Measurements from ENCODE around the gene KBTBD4.

DNA sequence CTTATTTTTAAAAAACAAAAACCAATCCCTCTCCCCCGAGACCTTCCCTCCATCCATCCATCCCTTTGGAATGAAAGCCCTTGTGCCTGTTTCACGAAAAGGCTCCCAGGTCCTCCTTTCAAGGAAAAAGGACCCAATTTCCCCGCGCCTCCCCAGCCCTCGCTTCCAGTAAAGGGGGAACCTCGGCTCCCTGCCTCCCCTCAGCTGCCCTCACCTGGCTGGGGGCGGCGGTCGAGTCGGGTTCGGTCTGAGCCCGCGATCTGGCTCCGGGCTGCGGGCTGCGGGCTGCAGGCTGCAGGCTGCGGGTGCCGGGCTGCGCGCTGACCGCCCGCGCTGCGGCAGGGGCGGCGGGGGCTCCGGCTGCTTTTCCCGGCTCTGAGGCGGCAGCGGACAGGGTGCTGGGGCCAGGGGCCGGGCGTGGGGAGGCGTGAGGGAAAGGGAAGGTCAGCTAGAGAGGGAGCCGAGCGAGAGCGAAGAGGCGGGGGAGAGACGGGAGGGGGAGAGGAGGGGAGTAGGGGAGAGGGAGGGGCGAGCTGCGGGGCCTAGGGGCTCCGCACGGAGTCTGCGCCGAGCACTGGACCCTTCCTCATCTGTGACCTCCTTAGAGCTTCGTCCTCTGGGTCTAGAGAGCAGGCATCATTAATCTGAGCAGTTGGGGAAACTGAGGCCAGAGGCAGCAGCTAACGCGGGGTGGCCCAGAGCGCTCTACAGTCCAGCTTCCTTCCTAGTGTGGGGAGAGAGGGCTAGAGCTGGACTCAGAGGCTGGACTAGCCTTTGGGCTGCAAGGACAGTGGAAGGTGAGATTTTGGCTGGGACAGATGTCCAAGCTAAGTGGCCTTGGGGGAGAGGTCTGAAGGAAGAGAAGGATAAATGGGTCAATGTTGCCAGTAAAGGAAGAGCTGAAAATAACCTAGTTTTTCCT lies 15.4 kb upstream of the KBTBD4 start, which contains the start of gene C1QTNF4:
- TF ChIP-seq, protein P1, sequence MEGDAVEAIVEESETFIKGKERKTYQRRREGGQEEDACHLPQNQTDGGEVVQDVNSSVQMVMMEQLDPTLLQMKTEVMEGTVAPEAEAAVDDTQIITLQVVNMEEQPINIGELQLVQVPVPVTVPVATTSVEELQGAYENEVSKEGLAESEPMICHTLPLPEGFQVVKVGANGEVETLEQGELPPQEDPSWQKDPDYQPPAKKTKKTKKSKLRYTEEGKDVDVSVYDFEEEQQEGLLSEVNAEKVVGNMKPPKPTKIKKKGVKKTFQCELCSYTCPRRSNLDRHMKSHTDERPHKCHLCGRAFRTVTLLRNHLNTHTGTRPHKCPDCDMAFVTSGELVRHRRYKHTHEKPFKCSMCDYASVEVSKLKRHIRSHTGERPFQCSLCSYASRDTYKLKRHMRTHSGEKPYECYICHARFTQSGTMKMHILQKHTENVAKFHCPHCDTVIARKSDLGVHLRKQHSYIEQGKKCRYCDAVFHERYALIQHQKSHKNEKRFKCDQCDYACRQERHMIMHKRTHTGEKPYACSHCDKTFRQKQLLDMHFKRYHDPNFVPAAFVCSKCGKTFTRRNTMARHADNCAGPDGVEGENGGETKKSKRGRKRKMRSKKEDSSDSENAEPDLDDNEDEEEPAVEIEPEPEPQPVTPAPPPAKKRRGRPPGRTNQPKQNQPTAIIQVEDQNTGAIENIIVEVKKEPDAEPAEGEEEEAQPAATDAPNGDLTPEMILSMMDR (IDR thresholded peaks at IDR 0.05) = no peak
- TF ChIP-seq POLR2A (IDR thresholded peaks at IDR 0.05) = no peak
